Measurements from ENCODE around the gene VAV3.

The VAV3 gene

GRCh38 chr1:107963601-107964335, 1.2 kb downstream of the VAV3 start:
- in situ Hi-C loops (cut with MboI; ENCODE audit: low sequenced_read_pairs, unreplicated experiment): no loop called here
- DNase-seq (ENCODE audit: low spot score): peak; percentile 69
- no peak for TF ChIP-seq CTCF (IDR thresholded peaks at IDR 0.05; ENCODE audit: borderline replicate concordance, control extremely low read depth, extremely low read depth, insufficient read depth, missing control alignments)

GRCh38 chr1:107963008-107963407, 2.0 kb downstream of the VAV3 start:
- no peak for TF ChIP-seq CTCF (IDR thresholded peaks at IDR 0.05; ENCODE audit: borderline replicate concordance, control extremely low read depth, extremely low read depth, insufficient read depth, missing control alignments)
- in situ Hi-C loops (cut with MboI; ENCODE audit: low sequenced_read_pairs, unreplicated experiment): no loop called here
- DNase-seq (ENCODE audit: low spot score): no peak

- TF ChIP-seq CTCF (IDR thresholded peaks at IDR 0.05; ENCODE audit: borderline replicate concordance, control extremely low read depth, extremely low read depth, insufficient read depth, missing control alignments): no peak
- DNase-seq (ENCODE audit: low spot score): no peak
- in situ Hi-C loops (cut with MboI; ENCODE audit: low sequenced_read_pairs, unreplicated experiment): no loop called here
These were observed 10.1 kb downstream of the VAV3 start for GRCh38 chr1:107954719-107955415.

GRCh38 chr1:107954126-107954525, 10.9 kb downstream of the VAV3 start:
- no peak for TF ChIP-seq CTCF (IDR thresholded peaks at IDR 0.05; ENCODE audit: borderline replicate concordance, control extremely low read depth, extremely low read depth, insufficient read depth, missing control alignments)
- DNase-seq (ENCODE audit: low spot score): no peak
- in situ Hi-C loops (cut with MboI; ENCODE audit: low sequenced_read_pairs, unreplicated experiment): no loop called here

- no peak for TF ChIP-seq CTCF (IDR thresholded peaks at IDR 0.05; ENCODE audit: borderline replicate concordance, control extremely low read depth, extremely low read depth, insufficient read depth, missing control alignments)
- in situ Hi-C loops (cut with MboI; ENCODE audit: low sequenced_read_pairs, unreplicated experiment): no loop called here
- DNase-seq (ENCODE audit: low spot score): no peak
These were observed 11.4 kb downstream of the VAV3 start for GRCh38 chr1:107953556-107953955.

- in situ Hi-C loops (cut with MboI; ENCODE audit: low sequenced_read_pairs, unreplicated experiment): no loop called here
- DNase-seq (ENCODE audit: low spot score): no peak
- TF ChIP-seq CTCF (IDR thresholded peaks at IDR 0.05; ENCODE audit: borderline replicate concordance, control extremely low read depth, extremely low read depth, insufficient read depth, missing control alignments): no peak
These were observed 12.0 kb downstream of the VAV3 start for GRCh38 chr1:107952989-107953388.

Measured in GM13976 (cell line).